Dendritic cell treated with granulocyte-macrophage colony-stimulating factor and Interleukin-4, amounts not matched to agents 40 ng/mL and 50 ng/mL, for 4 days (primary cell): ENCODE measurements around the gene GPRIN1.
A peak's percentile ranks its signal among the peaks of the same experiment; 100 is the strongest.

Experiments used
- H3K27ac Mint-ChIP-seq: one replicate; pipeline ENCODE4 v1.8.0; 2022; ENCODE audit warnings: mild to moderate bottlenecking, mixed read lengths
- H3K27me3 Mint-ChIP-seq: one replicate; pipeline ENCODE4 v1.8.0; 2022; ENCODE audit warnings: mild to moderate bottlenecking, mixed read lengths
- H3K36me3 Mint-ChIP-seq: one replicate; pipeline ENCODE4 v1.8.0; 2022; ENCODE audit warnings: low read depth, mixed read lengths
- H3K4me1 Mint-ChIP-seq: one replicate; pipeline ENCODE4 v1.8.0; 2022; ENCODE audit warnings: low read depth, mixed read lengths
- H3K4me3 Mint-ChIP-seq: one replicate; pipeline ENCODE4 v1.8.0; 2022; ENCODE audit warnings: mild to moderate bottlenecking, moderate library complexity, mixed read lengths
- H3K9me3 Mint-ChIP-seq: one replicate; pipeline ENCODE4 v1.8.0; 2022; ENCODE audit warnings: mixed read lengths
- intact Hi-C: fragments of 100-400 bp; cut with micrococcal nuclease; formaldehyde crosslinking; loops from one replicate; pipeline ENCODE4 v1.15.0; 2022

The GPRIN1 gene

GRCh38 chr5:176647030-176647842, 37.3 kb upstream of the GPRIN1 start, which contains the start of gene TSPAN17:
Gene TSPAN17 (plus strand): TSS chr5:176647484. CDS start chr5:176647616, 132 bp downstream.
- Mint-ChIP-seq H3K27ac (peak within 1 kb of the TSS; percentile 71), H3K4me3 (peak within 1 kb of the TSS; percentile 77), H3K27me3 (peaks cover 8% of the 10 kb centered on the region), H3K36me3 (no peaks in the 10 kb centered on the region), H3K9me3 (no peaks in the 10 kb centered on the region), H3K4me1 (peaks cover 35% of the 10 kb centered on the region)
- intact Hi-C loops: loop anchor here (2.0 to 5.0 kb wide), 2 partner anchors 230 to 1585 kb away; partner anchors contain the start of genes CLTB and PHYKPL

- Mint-ChIP-seq H3K4me3 (peak overlapping the region; percentile 77), H3K4me1 (peaks cover 34% of the 10 kb centered on the region), H3K27ac (peak overlapping the region; percentile 71), H3K27me3 (peaks cover 8% of the 10 kb centered on the region), H3K9me3 (no peaks in the 10 kb centered on the region), H3K36me3 (no peaks in the 10 kb centered on the region)
- intact Hi-C loops: loop anchor here (2.0 to 5.0 kb wide), 2 partner anchors 230 to 1586 kb away; partner anchors contain the start of genes CLTB and PHYKPL
Measured at GRCh38 chr5:176646707-176647029, 36.7 kb upstream of the GPRIN1 start.

- peaks cover 34% of the 10 kb centered on the region for H3K4me1 Mint-ChIP-seq
- intact Hi-C loops: loop anchor here (2.0 to 5.0 kb wide), 2 partner anchors 229 to 1586 kb away; partner anchors contain the start of genes CLTB and PHYKPL
- H3K27ac Mint-ChIP-seq: peak overlapping the region; percentile 71
- peak overlapping the region; percentile 77 for H3K4me3 Mint-ChIP-seq
- H3K36me3 Mint-ChIP-seq: no peaks in the 10 kb centered on the region
- no peaks in the 10 kb centered on the region for H3K9me3 Mint-ChIP-seq
- H3K27me3 Mint-ChIP-seq: peaks cover 8% of the 10 kb centered on the region
Measured at GRCh38 chr5:176646049-176646706, 36.2 kb upstream of the GPRIN1 start.

- Mint-ChIP-seq H3K27me3 (peaks cover 8% of the 10 kb centered on the region), H3K36me3 (no peaks in the 10 kb centered on the region), H3K4me3 (no peak overlapping the region), H3K9me3 (no peaks in the 10 kb centered on the region), H3K4me1 (peaks cover 28% of the 10 kb centered on the region), H3K27ac (no peak overlapping the region)
- intact Hi-C loops: loop anchor here (5.0 kb wide), 1 partner anchor 1587 kb away; the partner anchor contains the start of gene PHYKPL
Measured at GRCh38 chr5:176644878-176645670, 35.1 kb upstream of the GPRIN1 start.

- intact Hi-C loops: no loop called here
- Mint-ChIP-seq H3K36me3 (no peaks in the 10 kb centered on the region), H3K27ac (no peak overlapping the region), H3K4me1 (peaks cover 24% of the 10 kb centered on the region), H3K9me3 (no peaks in the 10 kb centered on the region), H3K4me3 (no peak overlapping the region), H3K27me3 (peaks cover 9% of the 10 kb centered on the region)
Measured at GRCh38 chr5:176644294-176644693, 34.3 kb upstream of the GPRIN1 start.

GRCh38 chr5:176643491-176644219, 33.7 kb upstream of the GPRIN1 start:
- peaks cover 12% of the 10 kb centered on the region for H3K27me3 Mint-ChIP-seq
- H3K4me3 Mint-ChIP-seq: no peak overlapping the region
- intact Hi-C loops: no loop called here
- H3K36me3 Mint-ChIP-seq: no peaks in the 10 kb centered on the region
- H3K4me1 Mint-ChIP-seq: peaks cover 18% of the 10 kb centered on the region
- H3K27ac Mint-ChIP-seq: no peak overlapping the region
- H3K9me3 Mint-ChIP-seq: no peaks in the 10 kb centered on the region

GRCh38 chr5:176642675-176643490, 32.9 kb upstream of the GPRIN1 start:
- Mint-ChIP-seq H3K4me1 (peaks cover 12% of the 10 kb centered on the region), H3K4me3 (no peak overlapping the region), H3K36me3 (no peaks in the 10 kb centered on the region), H3K27ac (no peak overlapping the region), H3K27me3 (peaks cover 14% of the 10 kb centered on the region), H3K9me3 (no peaks in the 10 kb centered on the region)
- intact Hi-C loops: no loop called here

GRCh38 chr5:176640616-176641015, 30.7 kb upstream of the GPRIN1 start:
- no peak overlapping the region for H3K27ac Mint-ChIP-seq
- intact Hi-C loops: no loop called here

GRCh38 chr5:176639981-176640380, 30.0 kb upstream of the GPRIN1 start:
- Mint-ChIP-seq H3K36me3 (no peaks in the 10 kb centered on the region), H3K27me3 (peaks cover 39% of the 10 kb centered on the region), H3K4me1 (no peaks in the 10 kb centered on the region), H3K9me3 (no peaks in the 10 kb centered on the region), H3K4me3 (no peak overlapping the region), H3K27ac (no peak overlapping the region)
- intact Hi-C loops: no loop called here

More at GRCh38 chr5:176640616-176641015, 30.7 kb upstream of the GPRIN1 start:
- H3K4me1 Mint-ChIP-seq: no peaks in the 10 kb centered on the region
- H3K36me3 Mint-ChIP-seq: no peaks in the 10 kb centered on the region
- peaks cover 33% of the 10 kb centered on the region for H3K27me3 Mint-ChIP-seq
- H3K4me3 Mint-ChIP-seq: no peak overlapping the region
- no peaks in the 10 kb centered on the region for H3K9me3 Mint-ChIP-seq

- no peak overlapping the region for H3K4me3 Mint-ChIP-seq
- H3K36me3 Mint-ChIP-seq: no peaks in the 10 kb centered on the region
- H3K4me1 Mint-ChIP-seq: no peaks in the 10 kb centered on the region
- intact Hi-C loops: no loop called here
- no peak overlapping the region for H3K27ac Mint-ChIP-seq
- H3K27me3 Mint-ChIP-seq: peaks cover 42% of the 10 kb centered on the region
- no peaks in the 10 kb centered on the region for H3K9me3 Mint-ChIP-seq
Measured at GRCh38 chr5:176639208-176639607, 29.3 kb upstream of the GPRIN1 start.

GRCh38 chr5:176638437-176638836, 28.5 kb upstream of the GPRIN1 start:
- H3K27me3 Mint-ChIP-seq: peaks cover 45% of the 10 kb centered on the region

GRCh38 chr5:176637556-176637955, 27.6 kb upstream of the GPRIN1 start:
- H3K9me3 Mint-ChIP-seq: no peaks in the 10 kb centered on the region
- no peak overlapping the region for H3K27ac Mint-ChIP-seq
- intact Hi-C loops: no loop called here
- H3K4me3 Mint-ChIP-seq: no peak overlapping the region
- H3K4me1 Mint-ChIP-seq: no peaks in the 10 kb centered on the region
- H3K27me3 Mint-ChIP-seq: peaks cover 51% of the 10 kb centered on the region
- H3K36me3 Mint-ChIP-seq: no peaks in the 10 kb centered on the region

More at GRCh38 chr5:176638437-176638836, 28.5 kb upstream of the GPRIN1 start:
- no peak overlapping the region for H3K27ac Mint-ChIP-seq
- no peaks in the 10 kb centered on the region for H3K4me1 Mint-ChIP-seq
- H3K4me3 Mint-ChIP-seq: no peak overlapping the region
- no peaks in the 10 kb centered on the region for H3K36me3 Mint-ChIP-seq
- no peaks in the 10 kb centered on the region for H3K9me3 Mint-ChIP-seq
- intact Hi-C loops: no loop called here
